Cardiac septum (tissue), 1 donor: ENCODE results near the gene CHCHD6. TPM values are rescaled to one million over a fixed set of nuclear protein-coding genes. Genes with fewer than 3 reads are reported as not detected.
A peak's percentile ranks its signal among the peaks of the same experiment; 100 is the strongest.

Experiments used
- DNase-seq: peaks from one replicate; pipeline ENCODE4 v3.0.0-alpha.2; 2020; ENCODE audit warnings: low spot score
- intact Hi-C: fragments of 100-400 bp; cut with DNase I; formaldehyde crosslinking; loops from one replicate; pipeline ENCODE4 v1.14.0; 2022
- total RNA-seq: library from RNA; stranded (reverse); fragmentation: NEBNext Ultra II Directional; extraction: Animal tissue kit (Norgen Biotek cat#: 25700); gene quantifications from one replicate; pipeline ENCODE4 v1.2.1, GENCODE V29; 2021
- donor health status: DM: no; HTN: no; CAD: no.

Gene CHCHD6
- total RNA-seq, 1 donor from 2014 or later: 12.1 TPM

- DNase-seq: peak; percentile 31
- intact Hi-C loops: no loop called here
Measured at GRCh38 chr3:126897943-126898342, 193.9 kb downstream of the CHCHD6 start.

- peak; percentile 51 for DNase-seq
- intact Hi-C loops: no loop called here
Measured at GRCh38 chr3:126900859-126901540, 197.0 kb downstream of the CHCHD6 start.

- no peak for DNase-seq
- intact Hi-C loops: no loop called here
Measured at GRCh38 chr3:126901631-126902030, 197.6 kb downstream of the CHCHD6 start.

GRCh38 chr3:126903521-126903920, 199.5 kb downstream of the CHCHD6 start:
- intact Hi-C loops: no loop called here
- no peak for DNase-seq

GRCh38 chr3:126907557-126907956, 203.5 kb downstream of the CHCHD6 start:
- intact Hi-C loops: no loop called here

GRCh38 chr3:126908752-126909275, 204.8 kb downstream of the CHCHD6 start:
- intact Hi-C loops: no loop called here
- no peak for DNase-seq

More at GRCh38 chr3:126907557-126907956, 203.5 kb downstream of the CHCHD6 start:
- DNase-seq: no peak

GRCh38 chr3:126910231-126910630, 206.2 kb downstream of the CHCHD6 start:
- DNase-seq: no peak
- intact Hi-C loops: no loop called here

GRCh38 chr3:126911162-126912026, 207.4 kb downstream of the CHCHD6 start:
- no peak for DNase-seq
- intact Hi-C loops: no loop called here

GRCh38 chr3:126912027-126912422, 208.0 kb downstream of the CHCHD6 start:
- intact Hi-C loops: no loop called here
- DNase-seq: no peak

- intact Hi-C loops: no loop called here
- no peak for DNase-seq
Measured at GRCh38 chr3:126912491-126913195, 208.6 kb downstream of the CHCHD6 start.

- DNase-seq: no peak
- intact Hi-C loops: no loop called here
Measured at GRCh38 chr3:126913524-126913923, 209.5 kb downstream of the CHCHD6 start.

GRCh38 chr3:126914226-126914625, 210.2 kb downstream of the CHCHD6 start:
- no peak for DNase-seq
- intact Hi-C loops: no loop called here

GRCh38 chr3:126915015-126915414, 211.0 kb downstream of the CHCHD6 start:
- no peak for DNase-seq
- intact Hi-C loops: no loop called here

GRCh38 chr3:126916546-126916945, 212.5 kb downstream of the CHCHD6 start:
- intact Hi-C loops: no loop called here
- peak; percentile 68 for DNase-seq

- DNase-seq: peak; percentile 58
Measured at GRCh38 chr3:126917232-126917804, 213.3 kb downstream of the CHCHD6 start.

GRCh38 chr3:126918355-126918821, 214.3 kb downstream of the CHCHD6 start:
- no peak for DNase-seq
- intact Hi-C loops: no loop called here

More at GRCh38 chr3:126917232-126917804, 213.3 kb downstream of the CHCHD6 start:
- intact Hi-C loops: no loop called here

- intact Hi-C loops: no loop called here
- peak; percentile 69 for DNase-seq
Measured at GRCh38 chr3:126921085-126921824, 217.2 kb downstream of the CHCHD6 start.

GRCh38 chr3:126922466-126922865, 218.4 kb downstream of the CHCHD6 start:
- intact Hi-C loops: no loop called here
- DNase-seq: no peak

GRCh38 chr3:126923423-126923822, 219.4 kb downstream of the CHCHD6 start:
- DNase-seq: no peak
- intact Hi-C loops: no loop called here
